Esophagus muscularis mucosa (tissue), 4 donors: Measurements from ENCODE around the gene JMJD1C. TPM values are rescaled to one million over a fixed set of nuclear protein-coding genes. Genes with fewer than 3 reads are reported as not detected.

Experiments used
- DNase-seq: peaks from one replicate; pipeline ENCODE4 v3.0.0-alpha.2; 2017; ENCODE audit errors: extremely low spot score
- H3K27ac ChIP-seq, 4 donors: fragments of 200-600 bp; sonication (generic); replicated peaks in 1 of 4; 1 replicate in 3 of 4; 2 replicates in 1 of 4; pipeline ENCODE4 v1.5.1; 2016 to 2019; ENCODE audit warnings: mild to moderate bottlenecking in 1 of 4
- H3K27me3 ChIP-seq, 4 donors: fragments of 200-600 bp; sonication (generic); one replicate each; pipeline versions ENCODE4 v1.5.1 to v1.6.0; 2016 to 2019
- H3K36me3 ChIP-seq, 4 donors: fragments of 200-600 bp; sonication (generic); one replicate each; pipeline ENCODE4 v1.5.1; 2016 to 2019
- H3K4me1 ChIP-seq, 4 donors: fragments of 200-600 bp; sonication (generic); one replicate each; pipeline ENCODE4 v1.5.1; 2016 to 2019
- H3K4me3 ChIP-seq, 4 donors: fragments of 200-600 bp; sonication (generic); 1 replicate in 2 of 4; 2 replicates in 2 of 4; pipeline ENCODE4 v1.5.1; 2016 to 2019; ENCODE audit warnings: mild to moderate bottlenecking in 4 of 4, moderate library complexity in 1 of 4
- H3K9me3 ChIP-seq, 4 donors: fragments of 200-600 bp; sonication (generic); 1 replicate in 3 of 4; 2 replicates in 1 of 4; pipeline ENCODE4 v1.5.1; 2016 to 2019
- CTCF ChIP-seq, 3 experiments: fragments of 200-600 bp in 2 of 3; fragments of 450-650 bp in 1 of 3; sonication (generic) in 2 of 3; IDR thresholded peaks; one replicate each; pipeline ENCODE4 v1.5.1; 2017 to 2019; ENCODE audit warnings: antibody characterized with exemption in 3 of 3, mild to moderate bottlenecking in 2 of 3, moderate library complexity in 1 of 3
- EP300 ChIP-seq: sonication (generic); formaldehyde crosslinking; IDR thresholded peaks from one replicate; pipeline ENCODE4 v1.6.1; 2017; ENCODE audit warnings: antibody characterized with exemption
- POLR2A ChIP-seq: fragments of 450-650 bp; IDR thresholded peaks from one replicate; pipeline ENCODE4 v1.6.1; 2017; ENCODE audit warnings: antibody characterized with exemption, moderate library complexity, mild to moderate bottlenecking, low read depth
- POLR2AphosphoS5 ChIP-seq, 2 donors: sonication (generic); formaldehyde crosslinking; IDR thresholded peaks; one replicate each; pipeline ENCODE4 v1.6.1; 2017; ENCODE audit warnings: antibody characterized with exemption in 2 of 2
- WGBS: methylation state at CpG from one replicate; pipeline ENCODE4 v1.1.5; 2018; 5-methylcytosine and 5-hydroxymethylcytosine counted together
- intact Hi-C: fragments of 100-400 bp; cut with DNase I; formaldehyde crosslinking; loops from one replicate; pipeline ENCODE4 v1.15.1; 2023
- total RNA-seq, 4 donors: library from RNA; depleted of rRNA; stranded (reverse); fragments of >200 nt; gene quantifications; one replicate each; pipeline versions ENCODE4 v1.1.0 to v1.2.1, GENCODE V29; 2016

JMJD1C gene
- total RNA-seq, 4 donors from 2014 or later: 60.3 to 89.7 (median 79.8) TPM

GRCh38 chr10:63505562-63505961 lies 39.8 kb upstream of the JMJD1C start:
- no peak for TF ChIP-seq POLR2A
- TF ChIP-seq CTCF (IDR thresholded peaks at IDR 0.05): no peak
- TF ChIP-seq POLR2AphosphoS5 (IDR thresholded peaks at IDR 0.05): no peak
- TF ChIP-seq EP300: no peak
- Histone ChIP-seq H3K4me3 (no peak overlapping the region), H3K27ac (no peak overlapping the region), H3K27me3 (no peaks in the 10 kb centered on the region), H3K4me1 (peaks cover 6 to 37% (median 30%) of the 10 kb centered on the region in 4 donors), H3K9me3 (no peaks in the 10 kb centered on the region), H3K36me3 (no peaks in the 10 kb centered on the region)
- DNase-seq: no peak
- intact Hi-C loops: no loop called here
- WGBS: 93% methylated on average over 2 of the region's 2 CpGs

GRCh38 chr10:63504145-63504881 lies 38.5 kb upstream of the JMJD1C start:
- no peaks in the 10 kb centered on the region for H3K27me3 ChIP-seq
- TF ChIP-seq EP300: no peak
- no peak for TF ChIP-seq POLR2A
- no peak for TF ChIP-seq POLR2AphosphoS5 (IDR thresholded peaks at IDR 0.05)
- no peak for TF ChIP-seq CTCF (IDR thresholded peaks at IDR 0.05)
- H3K4me3 ChIP-seq: no peak overlapping the region
- peaks cover 6 to 37% (median 30%) of the 10 kb centered on the region in 4 donors for H3K4me1 ChIP-seq
- no peaks in the 10 kb centered on the region for H3K9me3 ChIP-seq
- no peak overlapping the region for H3K27ac ChIP-seq
- intact Hi-C loops: no loop called here
- no peaks in the 10 kb centered on the region for H3K36me3 ChIP-seq
- WGBS: 72% methylated on average over 3 of the region's 3 CpGs
- DNase-seq: no peak

- H3K27ac ChIP-seq: no peak overlapping the region
- H3K27me3 ChIP-seq: no peaks in the 10 kb centered on the region
- H3K4me1 ChIP-seq: peaks cover 6 to 46% (median 33%) of the 10 kb centered on the region in 4 donors
- no peak for DNase-seq
- H3K36me3 ChIP-seq: no peaks in the 10 kb centered on the region
- intact Hi-C loops: no loop called here
- H3K9me3 ChIP-seq: no peaks in the 10 kb centered on the region
- H3K4me3 ChIP-seq: no peak overlapping the region
- TF ChIP-seq POLR2AphosphoS5 (IDR thresholded peaks at IDR 0.05) (no peak), EP300 (no peak), CTCF (IDR thresholded peaks at IDR 0.05) (no peak), POLR2A (no peak)
- WGBS: 72% methylated on average over 4 of the region's 4 CpGs
Observed at GRCh38 chr10:63503395-63503794, 37.6 kb upstream of the JMJD1C start.

GRCh38 chr10:63502832-63503231 lies 37.1 kb upstream of the JMJD1C start:
- intact Hi-C loops: no loop called here
- 97% methylated on average over 1 of the region's 1 CpG for WGBS
- no peak overlapping the region for H3K27ac ChIP-seq

More at GRCh38 chr10:63502832-63503231, 37.1 kb upstream of the JMJD1C start:
- TF ChIP-seq CTCF (IDR thresholded peaks at IDR 0.05) (no peak), POLR2A (no peak), EP300 (no peak), POLR2AphosphoS5 (IDR thresholded peaks at IDR 0.05) (no peak)
- DNase-seq: no peak
- Histone ChIP-seq H3K27me3 (no peaks in the 10 kb centered on the region), H3K4me3 (no peak overlapping the region), H3K9me3 (no peaks in the 10 kb centered on the region), H3K36me3 (no peaks in the 10 kb centered on the region), H3K4me1 (peaks cover 6 to 51% (median 36%) of the 10 kb centered on the region in 4 donors)
